GM19240 (cell line): ENCODE data around the gene EVL.

Experiments used
- DNase-seq: peaks from one replicate; pipeline ENCODE4 v3.0.0; 2011; ENCODE audit warnings: low spot score; ENCODE audit not compliant: insufficient read length

EVL gene

DNA sequence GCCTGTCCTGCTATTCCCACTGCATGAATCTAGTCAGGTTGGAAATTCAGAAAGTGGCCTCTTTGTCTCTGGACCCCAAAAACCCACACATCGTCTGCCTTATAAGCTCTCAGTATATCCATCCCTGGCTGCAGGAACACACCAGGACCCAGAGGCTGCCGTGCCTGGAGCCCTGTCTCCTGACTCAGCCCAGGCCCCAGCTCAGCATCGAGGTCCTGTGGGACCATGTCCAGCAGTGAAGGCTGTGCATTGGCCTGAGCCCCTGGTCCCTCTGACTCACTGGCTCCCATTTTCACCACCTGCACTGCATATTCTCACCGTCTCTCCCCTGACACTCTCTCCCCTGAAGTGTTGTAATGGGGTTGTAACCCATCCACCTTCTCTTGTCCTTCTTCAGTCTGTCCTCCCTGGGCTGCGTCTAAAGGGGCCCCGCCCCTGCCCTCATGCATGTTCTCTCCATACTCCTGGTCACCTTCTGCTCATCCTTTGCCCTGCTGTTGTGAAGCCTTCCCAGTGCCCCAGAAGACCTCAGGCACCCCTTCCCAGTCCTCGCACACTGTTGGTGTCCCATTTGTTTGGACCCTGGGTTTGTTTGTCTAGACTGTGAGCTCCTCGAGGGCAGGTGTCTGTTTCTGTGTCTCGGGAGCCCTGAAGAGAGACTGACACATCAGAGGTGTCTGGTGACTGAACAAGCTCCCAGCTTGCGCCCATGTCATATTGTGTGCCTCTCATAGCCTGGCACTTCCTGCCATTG, 43.8 kb downstream of the EVL start:
- DNase-seq: no peak

DNA sequence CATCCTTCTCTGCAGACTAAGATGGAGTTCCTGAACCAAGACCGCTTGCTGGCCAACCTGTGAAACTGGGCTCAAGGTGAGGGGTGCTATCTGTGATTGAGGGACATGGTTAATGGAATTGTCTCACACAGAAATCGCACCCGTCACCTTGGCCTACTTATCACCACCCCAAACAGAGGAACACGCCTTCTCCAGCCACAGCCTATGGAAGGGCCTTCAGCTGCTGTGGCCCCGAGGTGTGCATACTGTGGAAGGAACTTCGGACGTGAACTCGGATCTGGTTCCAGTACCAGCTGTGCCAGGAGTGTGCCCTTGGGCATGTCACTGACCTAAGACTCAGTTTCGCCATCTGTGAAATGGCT, 44.4 kb downstream of the EVL start:
- no peak for DNase-seq

DNA sequence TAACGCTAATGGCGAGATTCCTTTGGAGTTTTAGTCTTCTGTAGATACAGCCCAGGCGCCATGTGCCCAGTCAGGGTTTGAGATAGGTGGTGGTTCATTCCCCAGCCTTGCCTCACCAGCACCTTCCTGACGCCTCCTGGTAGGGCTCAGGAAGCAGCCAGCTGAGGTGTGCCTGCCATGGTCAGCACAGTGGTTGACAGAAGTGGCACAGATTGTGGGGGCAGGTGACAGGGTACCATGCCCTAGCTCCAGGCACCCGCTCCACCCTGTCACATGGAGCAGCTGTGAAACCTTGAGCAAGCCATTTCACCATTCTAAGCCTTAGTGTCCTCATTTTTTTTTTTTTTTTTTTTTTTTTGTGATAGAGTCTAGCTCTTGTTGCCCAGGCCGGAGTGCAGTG, 45.6 kb downstream of the EVL start:
- no peak for DNase-seq

DNA sequence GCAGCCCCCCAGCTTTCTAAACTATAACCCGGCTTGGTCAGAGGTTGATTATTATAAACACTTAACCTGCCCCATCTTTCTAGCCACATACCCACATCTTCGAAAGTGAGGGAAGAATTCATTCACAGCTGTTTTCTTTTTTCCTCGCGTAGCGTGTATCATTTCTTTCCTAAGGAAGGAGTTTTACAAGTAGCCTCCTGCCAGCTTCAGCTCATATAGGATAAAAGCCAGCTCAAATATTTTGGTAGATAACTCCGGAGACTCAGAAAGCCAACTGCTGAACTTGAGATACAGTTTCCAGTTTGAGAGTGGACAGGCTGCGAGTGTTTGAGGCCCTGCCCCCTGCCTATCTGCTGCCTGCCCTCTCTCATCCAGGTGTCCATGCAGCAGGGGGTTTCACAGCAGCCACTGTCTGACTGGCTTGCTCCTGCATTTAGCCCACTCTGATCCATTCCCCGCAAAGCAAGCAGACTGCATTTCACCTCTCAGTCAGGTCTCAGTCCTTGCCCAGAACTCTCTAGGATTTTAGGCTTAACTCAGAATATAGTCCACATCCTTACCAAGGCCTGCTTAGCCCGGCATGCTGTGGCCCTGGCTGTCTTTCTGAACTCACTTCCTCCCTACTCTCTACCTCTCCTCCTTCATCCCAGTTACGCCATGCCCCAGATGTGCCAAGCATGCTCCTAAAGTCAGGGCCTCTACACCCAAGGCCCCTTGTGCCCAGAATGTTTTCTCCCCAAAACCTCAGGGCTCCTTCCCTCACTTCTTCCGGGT, 46.9 kb downstream of the EVL start:
- DNase-seq: no peak

DNA sequence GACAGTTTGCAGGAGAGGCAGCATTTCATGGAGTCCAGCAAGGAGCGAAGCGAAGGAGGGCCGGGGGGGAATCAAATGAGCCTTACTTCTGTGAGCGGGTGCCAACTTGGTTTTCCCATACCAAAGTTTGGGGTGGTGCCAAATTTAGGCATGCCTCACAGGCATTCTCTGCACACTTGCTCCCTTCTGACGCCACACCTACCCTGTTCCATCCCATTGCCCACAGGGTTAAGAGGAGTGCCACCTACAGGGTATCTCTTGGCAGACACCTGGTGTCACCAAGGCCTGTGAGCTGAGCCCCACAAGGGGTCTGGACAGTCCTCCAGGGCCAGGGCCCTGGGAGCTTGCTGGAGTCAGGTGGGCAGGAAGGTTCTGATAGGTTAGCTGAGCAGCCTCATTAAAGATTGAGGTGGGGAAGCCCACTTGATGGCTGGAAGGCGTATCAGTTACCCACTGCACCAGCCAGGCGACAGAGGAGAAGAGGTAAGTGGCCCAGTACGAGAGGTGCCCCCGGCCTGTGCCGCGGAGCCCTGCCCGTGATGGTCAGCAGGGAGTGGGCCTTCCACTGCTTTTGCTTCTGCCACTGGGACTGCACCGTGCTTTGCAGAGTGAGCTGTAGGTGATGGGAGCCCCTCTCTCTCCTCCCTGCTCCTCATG, 49.0 kb downstream of the EVL start:
- DNase-seq: no peak

DNA sequence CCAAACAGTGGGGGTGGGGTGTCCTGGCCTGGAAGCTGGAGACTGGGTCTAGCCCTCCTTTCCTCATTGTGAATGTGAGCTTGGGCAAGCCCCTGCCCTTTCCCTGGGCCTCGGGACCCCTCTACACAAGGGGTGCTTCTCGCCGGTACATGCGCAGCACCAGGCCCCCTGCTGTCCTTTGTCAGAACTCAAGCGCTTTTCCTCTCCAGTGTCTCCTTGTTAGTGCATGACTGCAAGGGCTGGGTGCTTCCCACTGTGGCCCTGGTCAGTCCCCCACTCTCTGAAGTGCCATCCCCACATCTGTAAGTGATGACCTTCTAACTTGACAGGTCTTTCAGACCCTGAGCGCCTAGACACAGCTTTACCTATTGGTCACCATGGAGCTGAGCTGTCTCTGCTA, 50.0 kb downstream of the EVL start:
- DNase-seq: no peak

DNA sequence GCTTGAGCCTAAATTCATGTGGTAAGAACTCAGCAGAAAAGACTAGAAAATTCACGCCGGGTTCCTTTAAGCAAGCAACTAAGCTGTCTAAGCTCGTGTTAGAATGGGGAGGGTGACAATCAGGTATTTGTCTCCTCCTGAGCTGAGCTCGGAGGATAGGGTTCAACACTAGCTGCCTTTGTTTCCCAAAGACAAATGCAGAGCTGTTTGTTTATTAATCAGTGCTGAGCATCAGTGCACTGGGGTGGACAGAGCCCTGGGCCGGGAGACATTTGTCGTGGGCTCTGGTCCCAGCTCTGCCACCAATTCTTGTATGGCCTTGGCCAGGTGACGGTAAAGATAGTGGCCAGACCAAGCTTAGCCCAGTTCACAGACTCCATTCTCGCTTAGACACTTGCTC, 50.5 kb downstream of the EVL start:
- no peak for DNase-seq

DNA sequence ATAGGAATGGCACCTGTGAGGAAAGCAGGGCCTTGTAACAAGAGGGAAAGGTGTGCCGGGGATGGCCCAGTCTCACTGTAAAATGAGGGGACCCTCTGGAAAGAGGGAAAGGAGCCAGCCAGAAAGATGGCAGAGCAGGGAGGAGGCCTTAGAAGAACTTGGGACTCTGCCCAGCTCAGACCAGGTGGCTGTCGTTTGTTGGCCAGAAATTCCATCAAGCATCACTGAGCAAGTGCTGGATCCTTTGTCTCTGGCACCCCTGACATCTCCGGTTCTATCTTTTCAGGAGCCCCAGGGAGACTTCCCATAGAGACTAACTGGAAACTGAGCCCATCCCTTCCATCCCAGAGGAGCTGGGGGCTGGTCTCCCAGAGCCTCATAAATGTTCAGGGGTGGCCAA, 50.9 kb downstream of the EVL start:
- no peak for DNase-seq

DNA sequence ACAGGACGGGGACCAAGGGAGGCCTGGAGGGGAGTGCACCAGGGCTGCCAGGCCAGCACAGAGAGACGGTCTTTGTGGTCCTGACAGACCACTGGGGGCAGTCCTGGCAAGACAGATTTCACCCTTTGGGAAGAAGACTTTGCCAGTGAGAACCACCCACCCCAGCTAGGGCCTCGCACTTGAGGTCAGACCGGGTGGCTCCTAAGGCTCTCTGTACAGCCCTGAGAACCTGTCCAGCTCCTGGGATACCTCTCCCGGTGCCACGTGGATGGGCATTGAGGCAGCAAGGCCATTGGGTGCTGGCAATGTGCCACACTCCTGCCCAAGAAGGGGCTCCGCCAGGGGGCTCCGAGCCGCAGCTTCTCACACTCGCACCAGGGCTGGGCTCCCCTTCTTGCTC, 51.8 kb downstream of the EVL start:
- no peak for DNase-seq

DNA sequence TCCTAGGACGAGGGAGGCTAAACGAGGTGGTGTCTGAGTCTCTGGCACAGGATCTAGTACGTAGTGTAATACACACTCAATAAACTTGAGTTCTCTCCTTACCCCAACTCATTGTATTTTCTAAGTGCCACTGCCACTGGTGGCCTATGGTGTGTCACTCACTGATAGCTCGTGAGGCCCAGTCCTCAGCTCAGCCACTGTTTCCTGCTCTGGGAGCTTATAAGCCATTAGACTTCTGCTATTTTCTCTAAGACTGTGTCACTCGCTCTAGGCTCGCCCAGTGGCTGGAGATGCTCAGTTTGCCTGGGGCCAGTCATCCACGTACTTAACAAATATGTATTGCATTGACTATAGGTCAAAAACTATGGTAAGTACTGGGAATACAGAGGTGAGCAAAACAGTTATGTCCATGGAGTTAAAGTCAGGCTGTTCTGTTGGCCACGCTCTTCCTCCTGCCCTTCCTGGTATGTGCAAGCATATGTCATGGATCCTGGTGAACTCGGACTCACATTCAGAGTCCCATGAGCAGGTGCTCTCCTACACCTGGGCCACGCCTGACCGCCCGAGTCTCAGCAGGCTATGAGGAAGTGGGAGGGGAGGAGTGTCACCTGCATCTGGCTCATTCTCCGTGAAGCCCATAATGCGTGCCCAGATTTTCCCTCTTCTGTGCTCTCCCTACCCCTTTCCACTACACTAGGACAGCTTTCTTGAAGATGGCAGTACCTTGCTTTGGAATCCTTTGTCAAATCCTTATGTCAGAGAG, 52.6 kb downstream of the EVL start:
- DNase-seq: no peak

DNA sequence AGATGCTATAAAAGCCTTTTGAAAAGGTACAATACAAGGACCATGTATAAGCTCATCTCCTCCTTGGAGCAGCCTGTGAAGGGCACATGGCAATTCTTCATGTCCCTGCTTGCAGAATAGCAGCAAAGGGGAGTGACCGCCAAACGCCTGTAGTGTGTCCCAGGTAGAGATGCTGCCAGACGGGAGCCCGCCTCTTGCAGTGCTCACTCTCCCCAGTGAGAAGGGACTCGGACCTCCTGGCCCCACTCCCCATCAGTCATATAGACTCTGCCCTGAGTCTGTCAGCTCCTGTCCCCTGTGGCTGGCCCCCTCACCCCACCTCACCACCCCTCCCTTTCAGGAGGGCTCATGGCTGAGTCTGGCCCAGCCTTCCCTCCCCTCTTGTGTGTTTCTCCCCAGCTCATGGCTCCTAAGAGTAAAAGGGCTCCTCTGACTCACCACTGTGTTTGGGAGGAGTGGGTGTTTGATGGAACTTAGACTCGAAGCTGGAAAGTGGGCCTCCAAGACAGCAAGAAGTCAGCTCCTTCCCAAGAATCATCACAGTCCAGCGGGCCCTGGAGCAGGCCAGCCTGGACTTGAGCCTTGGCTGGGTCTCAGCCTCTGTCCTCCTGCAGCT, 53.3 kb downstream of the EVL start:
- DNase-seq: no peak

DNA sequence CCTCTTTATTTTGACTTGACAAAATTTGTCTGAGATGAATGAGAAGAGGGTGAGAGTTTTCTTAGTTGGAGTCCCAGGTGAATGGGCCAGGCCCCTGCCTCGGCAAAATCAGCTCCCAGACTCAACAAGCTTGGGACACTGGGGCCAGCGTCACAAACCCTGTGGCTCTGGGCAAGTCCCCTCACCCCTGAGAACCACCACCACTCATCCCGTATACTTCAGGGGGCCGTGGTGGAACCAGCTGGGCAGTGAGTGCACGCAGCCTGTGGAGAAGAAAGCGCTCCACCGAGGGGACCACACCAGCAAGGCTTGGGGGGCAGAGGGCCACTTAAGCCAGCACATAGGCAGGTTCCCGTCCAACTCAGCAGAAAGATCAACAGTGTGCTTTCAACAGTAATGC, 54.0 kb downstream of the EVL start:
- no peak for DNase-seq

DNA sequence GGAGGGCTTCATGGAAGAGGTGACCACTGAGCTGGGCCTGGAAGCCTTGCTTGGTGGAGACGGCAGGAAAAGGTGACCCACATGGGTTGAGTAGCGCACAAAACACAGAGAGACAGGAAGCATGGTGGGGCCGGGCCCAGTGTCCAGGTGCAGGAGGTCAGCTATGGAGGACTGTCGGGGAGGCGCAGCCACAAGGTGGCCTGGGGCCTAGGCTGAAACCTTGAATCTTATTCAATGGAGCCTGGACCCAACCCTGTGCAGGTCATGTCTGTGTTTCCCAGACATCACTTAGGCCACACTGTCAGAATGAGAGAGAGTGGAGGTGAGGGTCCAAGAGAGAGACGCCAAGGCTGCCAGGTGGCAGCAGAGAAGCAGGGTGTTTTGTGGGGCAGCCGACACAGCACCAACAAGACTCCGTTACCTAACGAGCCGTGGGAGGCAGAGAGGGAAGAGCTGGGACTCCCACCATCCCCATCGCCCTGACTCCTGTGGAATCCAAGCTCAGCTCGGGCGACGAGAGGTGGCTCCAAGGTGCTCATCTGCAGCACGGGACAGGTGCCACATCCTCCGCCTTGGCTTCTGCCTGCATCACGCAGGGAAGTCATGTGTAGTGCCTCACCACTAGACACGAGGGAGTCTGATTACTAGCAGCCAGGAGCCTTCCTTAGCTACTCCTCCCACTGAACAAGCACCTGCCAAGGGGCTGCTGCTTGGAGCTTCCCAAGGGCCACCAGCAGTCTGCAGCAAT, 55.5 kb downstream of the EVL start:
- no peak for DNase-seq

DNA sequence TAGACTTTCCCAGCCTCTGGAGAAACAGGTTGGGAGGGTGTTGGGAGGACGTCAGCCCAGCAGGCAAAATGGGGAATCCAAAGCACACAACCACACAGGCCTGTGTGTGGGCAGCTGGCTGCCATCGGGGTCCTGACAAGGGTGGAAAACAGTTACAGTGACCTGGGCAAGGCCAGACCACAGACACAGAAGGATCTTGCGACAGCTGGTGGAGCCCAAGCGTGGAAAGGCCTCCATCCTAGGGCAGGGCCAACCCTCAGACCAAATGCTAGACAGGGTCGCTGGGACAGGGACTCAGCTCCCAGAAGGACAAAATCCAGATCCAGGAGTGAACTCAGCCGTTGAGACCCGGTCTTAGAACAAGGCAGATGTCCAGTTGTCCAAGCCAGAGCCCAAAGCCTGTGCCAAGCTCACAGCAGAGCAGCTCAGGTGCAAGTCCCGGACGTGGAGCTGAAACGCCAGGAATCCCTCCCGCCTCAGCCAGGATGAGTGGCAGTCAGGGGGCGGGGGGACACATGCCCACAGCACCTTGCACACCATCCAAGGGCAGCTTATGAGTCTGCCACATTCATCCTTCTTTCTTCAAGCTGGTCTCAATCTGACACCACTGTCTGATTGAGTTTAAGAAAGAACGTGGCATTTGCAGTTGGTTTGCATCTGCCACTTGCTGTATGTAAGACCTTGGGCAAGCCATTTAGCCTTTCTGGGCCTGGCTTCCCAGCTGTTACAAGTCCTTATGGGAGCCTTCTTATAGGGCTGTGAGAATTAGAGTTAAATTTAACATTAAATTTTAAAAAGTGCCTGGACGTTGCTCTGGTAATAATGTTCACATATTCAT, 56.6 kb downstream of the EVL start:
- no peak for DNase-seq

DNA sequence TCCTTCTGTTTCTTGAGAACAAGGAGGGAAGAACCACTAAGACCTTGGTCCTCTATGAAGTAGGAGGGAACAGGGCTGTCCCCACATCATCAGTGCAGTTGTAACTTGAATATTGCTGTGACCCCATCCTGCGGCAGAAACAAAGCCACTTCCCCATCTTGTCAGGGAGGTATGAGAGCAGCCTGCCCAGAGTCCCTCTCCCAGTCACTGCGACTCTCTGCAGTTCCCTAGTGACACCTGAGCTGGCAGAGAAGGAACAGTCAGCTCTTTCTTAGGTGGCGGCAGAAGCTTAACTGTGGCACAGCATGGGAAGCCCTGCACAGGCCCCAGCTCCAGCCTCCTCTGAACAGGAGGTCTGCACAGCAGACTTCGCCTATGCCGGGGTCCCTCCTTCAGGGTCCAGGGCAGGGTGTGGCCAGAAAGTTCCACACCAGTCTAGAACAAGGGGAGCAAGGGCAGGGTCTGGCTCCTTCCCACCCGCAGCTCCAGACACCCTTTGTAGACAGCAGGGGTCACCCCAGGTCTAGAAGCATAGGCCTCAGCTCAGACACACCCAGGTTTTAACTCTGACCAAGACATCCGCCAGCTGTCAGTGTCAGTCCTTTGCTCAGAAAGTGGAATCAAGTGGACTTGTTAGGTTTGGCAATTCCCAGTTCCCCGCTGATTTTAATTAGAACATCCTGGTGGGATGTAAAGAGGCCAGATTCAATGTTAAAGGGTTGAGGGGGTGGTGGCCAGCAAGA, 57.4 kb downstream of the EVL start:
- no peak for DNase-seq

DNA sequence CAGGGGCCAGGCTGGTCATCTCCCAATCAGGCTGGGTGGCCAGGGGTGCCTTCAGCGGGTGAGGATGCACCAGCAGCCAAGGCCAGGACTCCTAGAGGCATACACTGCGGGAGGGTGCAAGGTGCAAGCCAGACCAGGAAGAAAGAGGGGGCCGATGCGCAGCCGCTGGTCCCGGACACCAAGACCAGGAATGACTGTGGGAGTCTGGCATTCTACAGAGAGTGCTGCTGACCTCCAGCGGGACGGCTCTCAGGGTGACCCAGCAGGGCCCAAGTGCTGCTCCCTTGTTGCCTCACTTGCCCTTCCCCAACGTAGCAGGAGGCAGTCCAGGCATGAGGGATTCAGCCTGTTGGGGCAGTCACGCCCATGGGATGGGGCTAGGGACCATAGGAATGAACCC, 58.4 kb downstream of the EVL start:
- no peak for DNase-seq

DNA sequence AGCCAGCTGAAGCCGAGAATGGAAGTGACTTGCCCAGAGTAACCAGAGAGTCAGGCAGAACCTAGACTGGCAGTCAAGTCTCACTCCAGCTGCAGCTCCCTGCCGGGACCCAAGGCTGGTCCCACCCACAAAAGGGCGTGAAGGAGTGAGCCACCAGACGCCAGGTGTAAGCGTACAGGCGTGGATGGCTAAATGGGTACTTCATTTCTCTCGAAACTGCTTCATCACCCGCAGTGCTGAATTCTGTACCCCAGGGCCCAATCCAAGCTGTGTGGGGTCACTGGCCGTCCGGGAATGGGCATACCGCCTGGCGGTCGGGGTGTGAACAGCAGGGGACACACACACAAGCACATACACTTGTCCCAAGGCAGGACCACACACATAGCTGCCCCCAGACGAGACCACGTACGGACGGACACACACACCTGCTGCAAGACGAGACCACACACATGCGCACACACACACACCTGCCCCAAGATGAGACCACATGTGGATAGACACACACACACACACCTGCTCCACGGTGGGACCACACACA, 59.4 kb downstream of the EVL start:
- DNase-seq: no peak

DNA sequence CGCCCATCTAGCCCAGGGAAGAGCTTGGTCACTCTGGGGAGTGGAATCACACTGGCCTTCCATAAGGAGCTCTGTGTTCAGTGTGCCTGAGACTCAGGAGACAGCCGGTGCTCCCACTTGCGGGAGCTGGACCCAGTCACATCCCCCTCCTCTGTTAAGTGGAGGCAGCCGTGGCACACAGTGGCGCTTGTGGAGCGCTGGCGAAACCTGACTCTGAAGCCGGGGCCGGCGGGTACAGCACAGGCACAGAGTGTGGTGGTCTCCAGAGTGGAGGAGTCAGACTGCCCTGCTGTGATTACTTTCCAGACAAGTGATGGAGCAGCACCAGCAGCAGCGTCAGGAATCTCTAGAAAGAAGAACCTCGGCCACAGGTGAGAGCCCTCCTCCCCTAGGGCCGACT, 61.2 kb downstream of the EVL start:
- no peak for DNase-seq
